Measurements from ENCODE around the gene SLC7A9.

- TF ChIP-seq GATA2 (IDR thresholded peaks at IDR 0.05; ENCODE audit: low read depth, low read length) (no peak), GATA3 (IDR thresholded peaks at IDR 0.05; ENCODE audit: low read depth, low read length) (no peak)
Measured at GRCh38 chr19:32880622-32881021, 11.1 kb upstream of the SLC7A9 start.

Data from SH-SY5Y (cell line).